Stimulated activated CD4-positive, alpha-beta T cell treated with anti-CD3 and anti-CD28 coated beads, Interleukin-1b, Interleukin-23, amount 100 ng/mL, for 24 hours (primary cell): Measurements from ENCODE around the gene CBLL1.

ENCODE experiments used
- DNase-seq, 4 experiments: peaks; one replicate each; pipeline ENCODE4 v3.0.0-alpha.2; 2020; ENCODE audit warnings: low read depth in 4 of 4, low spot score in 1 of 4

Gene CBLL1

GRCh38 chr7:107742678-107743566 lies 1.0 kb upstream of the CBLL1 start:
- peak in 2 of 4 experiments; percentile 34 to 51 for DNase-seq

- DNase-seq, result peak in 2 of 4 experiments; percentile 3 to 37
Measured at GRCh38 chr7:107744345-107744750, 406 bp downstream of the CBLL1 start.

- DNase-seq, result no peak
Measured at GRCh38 chr7:107746006-107746405, 2.1 kb downstream of the CBLL1 start.

- no peak for DNase-seq
Measured at GRCh38 chr7:107751113-107751512, 7.2 kb downstream of the CBLL1 start.

GRCh38 chr7:107754642-107755041 lies 10.7 kb downstream of the CBLL1 start:
- DNase-seq, result no peak

GRCh38 chr7:107758667-107759066 lies 14.7 kb downstream of the CBLL1 start:
- DNase-seq, result no peak

- DNase-seq, result no peak
Measured at GRCh38 chr7:107767391-107767790, 23.4 kb downstream of the CBLL1 start.

GRCh38 chr7:107768263-107768662 lies 24.3 kb downstream of the CBLL1 start:
- DNase-seq, result no peak

GRCh38 chr7:107773027-107773426 lies 29.1 kb downstream of the CBLL1 start:
- no peak for DNase-seq

GRCh38 chr7:107777702-107778101 lies 33.8 kb downstream of the CBLL1 start:
- DNase-seq, result no peak

- no peak for DNase-seq
Measured at GRCh38 chr7:107778283-107778682, 34.3 kb downstream of the CBLL1 start.

GRCh38 chr7:107779647-107780099 lies 35.7 kb downstream of the CBLL1 start:
- DNase-seq, result no peak

- DNase-seq, result no peak
Measured at GRCh38 chr7:107782374-107782773, 38.4 kb downstream of the CBLL1 start.

GRCh38 chr7:107783648-107784047 lies 39.7 kb downstream of the CBLL1 start:
- DNase-seq, result no peak

GRCh38 chr7:107785170-107785569 lies 41.2 kb downstream of the CBLL1 start:
- DNase-seq, result no peak

- DNase-seq, result no peak
Measured at GRCh38 chr7:107785926-107786325, 42.0 kb downstream of the CBLL1 start.

GRCh38 chr7:107788216-107788615 lies 44.3 kb downstream of the CBLL1 start:
- no peak for DNase-seq

GRCh38 chr7:107788662-107789061 lies 44.7 kb downstream of the CBLL1 start:
- DNase-seq, result no peak

- DNase-seq, result no peak
Measured at GRCh38 chr7:107789647-107790046, 45.7 kb downstream of the CBLL1 start.

GRCh38 chr7:107792364-107792763 lies 48.4 kb downstream of the CBLL1 start:
- DNase-seq, result no peak

- no peak for DNase-seq
Measured at GRCh38 chr7:107799647-107800264, 55.8 kb downstream of the CBLL1 start.

GRCh38 chr7:107803009-107803610 lies 59.2 kb downstream of the CBLL1 start, which contains the start of gene SLC26A3:
SLC26A3 (minus strand) TSS chr7:107803223; CDS start chr7:107794509, 8,714 bp downstream.
- no peak for DNase-seq
